NCI-H2029 treated with DMSO at 0.1 percent for 48 hours (cell line): ENCODE measurements around the gene STK32B.

Experiments
- DNase-seq: peaks from one replicate; lab custom pipeline; 2025; lab: John Stamatoyannopoulos, UW

Gene STK32B

DNA sequence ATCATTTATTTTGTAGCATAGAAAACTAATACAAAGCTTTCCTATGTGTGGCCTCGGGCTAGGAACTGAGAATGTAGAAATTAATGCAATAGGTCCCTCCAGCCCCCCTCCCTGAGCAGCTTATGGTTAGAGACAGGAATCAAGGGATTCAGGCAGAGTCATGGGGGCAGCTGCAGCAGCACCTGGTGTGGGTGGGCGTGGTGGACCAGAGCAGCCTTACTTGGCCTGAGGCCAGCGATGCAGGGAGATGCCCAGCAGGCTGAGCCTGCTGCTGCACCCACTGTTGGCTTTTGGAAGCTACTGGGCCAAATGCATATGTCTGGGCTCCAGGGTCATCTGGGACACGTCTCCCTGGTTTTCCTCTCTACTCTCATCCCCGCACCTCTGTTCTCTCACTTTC lies 74.0 kb downstream of the STK32B start:
- no peak for DNase-seq

DNA sequence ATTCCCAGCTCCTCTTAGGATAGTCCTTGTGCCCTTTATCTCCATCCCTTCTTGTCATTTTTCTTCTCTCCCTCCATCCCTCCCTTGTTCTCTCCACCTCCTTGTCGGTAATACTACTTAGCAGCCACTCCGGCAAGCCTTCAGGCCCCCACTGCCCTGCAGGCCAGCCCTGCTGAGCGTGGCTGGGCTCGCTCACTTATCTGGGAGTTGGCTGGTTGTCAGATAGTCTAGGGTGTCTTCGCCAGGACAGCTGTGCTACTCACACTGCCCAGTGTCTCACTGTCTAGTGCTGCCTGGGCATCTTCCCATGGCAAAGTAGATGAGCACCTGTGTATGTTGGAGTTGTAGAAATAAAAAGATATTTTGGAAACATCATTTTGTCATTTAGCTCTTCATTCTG lies 75.0 kb downstream of the STK32B start:
- no peak for DNase-seq

DNA sequence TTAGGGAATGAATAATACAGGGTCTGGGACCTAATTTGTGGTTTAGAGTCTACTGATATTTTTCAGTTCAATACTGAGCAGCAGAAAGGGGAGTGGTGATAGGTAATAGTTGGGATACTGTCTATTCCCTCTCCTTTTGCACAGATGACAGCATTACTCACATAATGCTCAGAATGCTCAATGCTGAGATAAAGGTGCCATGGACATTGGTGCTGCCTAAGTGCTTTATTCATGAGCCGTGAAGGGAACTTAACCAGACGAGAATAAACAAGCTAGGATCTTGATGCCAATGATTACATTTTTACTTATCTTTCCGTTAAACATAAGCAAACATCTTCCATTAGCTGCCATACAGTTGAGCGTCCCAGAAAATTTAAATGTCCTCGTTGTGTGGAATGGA lies 75.6 kb downstream of the STK32B start:
- no peak for DNase-seq

- DNase-seq, result no peak
Measured at GRCh38 chr4:5127556-5127955, 76.3 kb downstream of the STK32B start.

DNA sequence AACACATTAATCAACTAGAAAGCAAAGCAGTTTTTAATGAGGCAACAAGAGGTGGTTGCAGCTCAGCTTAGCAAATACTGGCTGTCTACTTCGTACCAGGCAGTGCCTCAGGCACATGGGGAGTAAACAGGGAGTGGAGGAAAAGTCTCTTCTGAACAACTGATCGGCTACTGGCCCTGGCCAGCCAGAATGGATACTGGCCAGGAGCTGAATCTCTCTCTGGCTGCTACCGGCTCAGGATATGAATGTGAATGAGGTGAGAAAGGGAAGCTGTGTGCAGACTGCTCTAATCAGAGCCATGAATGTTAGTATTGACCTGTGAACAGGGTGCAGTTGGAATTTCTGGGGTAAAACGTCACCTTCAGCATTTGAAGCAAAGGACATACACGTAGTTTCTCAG lies 77.3 kb downstream of the STK32B start:
- DNase-seq, result no peak

DNA sequence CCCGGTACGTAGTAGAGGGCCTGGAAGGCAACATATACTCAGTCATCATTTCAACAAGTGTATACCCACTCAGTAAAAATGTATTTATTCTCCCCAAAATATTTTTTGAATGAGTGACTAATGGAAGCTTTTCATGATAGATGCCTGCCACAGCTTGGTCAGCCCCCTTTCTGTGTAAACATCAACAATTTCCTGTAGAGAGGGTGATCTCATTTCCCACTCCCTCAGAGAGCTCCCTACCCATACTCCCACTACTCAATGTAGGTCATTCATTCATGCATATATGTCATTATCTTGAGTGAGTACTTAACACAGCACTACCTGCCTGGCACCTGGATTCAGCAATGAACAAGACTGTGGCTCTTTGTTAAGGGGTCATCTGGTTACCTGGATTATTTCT lies 81.9 kb downstream of the STK32B start:
- no peak for DNase-seq

- DNase-seq, result no peak
Measured at GRCh38 chr4:5133933-5134594, 82.8 kb downstream of the STK32B start.

- no peak for DNase-seq
Measured at GRCh38 chr4:5134620-5135019, 83.3 kb downstream of the STK32B start.

DNA sequence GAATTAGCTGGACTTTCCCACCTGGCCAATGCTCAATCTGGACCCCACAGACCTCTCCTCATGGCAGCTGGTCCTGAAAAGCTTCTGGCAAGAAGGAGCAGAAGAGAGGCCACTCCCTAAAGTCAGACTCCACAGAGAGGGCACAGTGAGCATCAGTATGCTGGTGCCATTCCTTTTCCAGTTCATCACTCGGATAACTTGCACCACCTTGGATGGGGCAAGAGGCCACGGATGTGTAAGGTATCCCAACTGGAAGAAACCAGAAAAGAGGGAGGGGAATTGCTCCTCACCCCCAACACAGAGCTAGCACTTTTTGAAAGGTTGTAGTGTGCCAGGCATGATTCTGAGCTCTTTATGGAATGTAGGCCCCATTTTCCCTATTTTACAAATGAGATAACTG lies 85.9 kb downstream of the STK32B start:
- DNase-seq, result no peak

DNA sequence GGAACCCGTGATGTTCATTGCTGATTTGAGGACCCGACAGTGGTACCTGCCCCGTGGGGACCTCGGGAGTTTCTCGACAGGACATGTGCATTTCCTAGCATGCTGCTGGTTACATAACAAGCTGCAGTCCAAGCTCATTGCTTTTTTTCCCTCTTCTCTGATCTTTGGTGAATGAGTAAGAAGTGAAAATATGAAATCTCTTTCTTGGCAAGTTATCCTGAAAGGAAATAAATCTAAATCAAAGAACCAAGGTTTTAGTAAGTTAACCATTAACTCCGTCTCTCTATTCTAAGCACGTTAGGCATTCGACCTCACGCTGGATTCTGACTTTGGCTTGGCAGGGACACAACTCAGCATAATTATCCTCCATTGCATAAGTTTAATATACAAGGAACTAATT lies 86.6 kb downstream of the STK32B start:
- DNase-seq, result no peak

GRCh38 chr4:5138389-5138788 lies 87.1 kb downstream of the STK32B start:
- DNase-seq, result no peak

- no peak for DNase-seq
Measured at GRCh38 chr4:5139141-5139540, 87.9 kb downstream of the STK32B start.

GRCh38 chr4:5141802-5142201 lies 90.5 kb downstream of the STK32B start:
- DNase-seq, result no peak

DNA sequence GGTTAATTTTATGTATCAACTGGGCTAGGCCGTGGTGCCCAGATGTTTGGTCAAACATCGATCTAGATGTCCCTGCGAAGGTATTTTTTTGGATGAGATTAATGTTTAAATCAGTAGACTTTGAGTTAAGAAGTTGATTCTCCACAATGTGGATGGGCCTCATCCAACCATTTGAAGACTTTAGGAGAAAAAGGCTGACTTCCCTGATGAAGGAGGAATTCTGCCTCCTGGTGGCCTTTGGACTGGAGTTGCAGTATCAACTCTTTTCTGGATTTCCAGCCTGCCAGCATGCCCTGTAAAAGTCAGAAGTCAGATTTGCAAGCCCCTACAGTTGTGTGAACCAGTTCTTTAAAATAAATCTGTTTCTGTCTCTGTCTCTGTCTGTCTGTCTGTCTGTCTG lies 91.4 kb downstream of the STK32B start:
- DNase-seq, result no peak

- no peak for DNase-seq
Measured at GRCh38 chr4:5143306-5143861, 92.1 kb downstream of the STK32B start.

DNA sequence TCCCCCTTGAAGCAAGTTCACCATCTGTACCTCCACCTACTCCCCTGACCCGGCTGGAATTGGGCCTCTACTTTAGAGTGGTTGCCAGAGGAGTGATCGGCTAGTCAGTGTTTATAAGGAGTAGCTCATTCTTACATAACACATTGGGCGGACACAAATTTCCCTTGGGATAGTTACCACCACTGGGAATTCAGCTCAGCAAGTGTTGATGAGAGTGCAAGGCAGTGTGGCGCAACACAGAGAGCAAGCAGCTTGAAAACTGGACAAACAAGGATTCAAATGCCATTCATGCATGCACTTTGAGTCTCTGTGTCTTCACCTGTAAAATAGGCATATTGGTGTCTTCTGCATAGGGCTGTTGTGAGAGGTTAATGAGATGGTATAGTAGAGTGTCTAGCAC lies 92.7 kb downstream of the STK32B start:
- DNase-seq, result no peak

DNA sequence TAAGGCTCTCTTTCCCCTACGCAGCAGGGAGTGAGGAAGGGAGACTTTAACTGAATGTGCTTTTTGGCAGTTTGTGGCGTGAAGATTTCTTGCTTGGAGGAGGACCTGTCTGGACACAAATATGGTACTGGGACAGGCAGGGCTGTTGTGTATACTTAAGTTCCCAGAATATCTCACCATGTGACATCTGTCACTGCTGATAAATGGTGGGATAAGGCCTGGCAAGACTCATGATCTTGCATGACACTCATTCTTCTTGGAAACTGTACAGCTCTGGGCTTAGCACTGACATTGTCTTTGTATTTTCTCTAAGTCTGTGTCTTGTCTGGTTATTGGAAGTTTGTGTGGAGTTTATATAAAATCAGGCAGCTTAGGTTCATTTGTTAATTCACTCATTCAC lies 93.1 kb downstream of the STK32B start:
- no peak for DNase-seq

DNA sequence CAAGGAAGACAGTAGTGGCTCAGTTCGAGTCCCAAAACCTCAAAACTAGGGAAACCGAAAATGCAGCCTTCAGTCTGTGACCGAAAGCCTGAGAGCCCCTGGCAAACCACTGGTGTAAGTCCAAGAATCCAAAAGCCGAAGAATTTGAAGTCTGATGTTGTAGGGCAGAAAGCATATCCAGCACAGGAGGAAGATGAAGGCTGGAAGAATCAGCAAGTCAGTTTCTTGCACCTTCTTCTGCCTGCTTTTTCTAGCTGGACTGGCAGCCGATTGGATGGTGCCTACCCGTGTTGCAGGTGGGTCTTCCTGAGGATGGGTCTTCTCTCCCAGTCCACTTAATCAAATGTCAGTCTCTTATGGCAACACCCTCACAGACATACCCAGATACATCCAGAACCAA lies 95.0 kb downstream of the STK32B start:
- DNase-seq, result no peak

- no peak for DNase-seq
Measured at GRCh38 chr4:5152521-5152920, 101.2 kb downstream of the STK32B start.

- DNase-seq, result no peak
Measured at GRCh38 chr4:5156682-5157081, 105.4 kb downstream of the STK32B start.

- DNase-seq, result no peak
Measured at GRCh38 chr4:5157791-5158770, 106.8 kb downstream of the STK32B start.

DNA sequence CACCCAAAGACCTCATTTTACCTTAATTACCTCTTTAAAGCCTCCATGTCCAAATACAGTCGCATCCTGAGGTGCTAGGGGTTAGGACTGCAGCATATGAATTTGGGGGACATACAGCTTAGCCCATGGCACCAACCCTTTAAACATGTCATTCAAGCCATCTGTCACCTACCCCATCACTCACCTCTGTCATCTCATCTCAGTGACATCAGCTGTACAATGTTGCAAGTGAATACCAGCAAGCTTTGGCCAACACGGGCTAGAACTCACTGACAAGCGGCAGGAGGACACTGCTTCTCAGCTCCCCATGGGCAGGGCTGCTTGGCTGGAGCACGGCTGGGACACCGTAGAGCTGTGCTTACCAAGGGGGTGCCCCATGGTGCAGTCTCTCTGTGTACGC lies 107.5 kb downstream of the STK32B start:
- DNase-seq, result no peak

DNA sequence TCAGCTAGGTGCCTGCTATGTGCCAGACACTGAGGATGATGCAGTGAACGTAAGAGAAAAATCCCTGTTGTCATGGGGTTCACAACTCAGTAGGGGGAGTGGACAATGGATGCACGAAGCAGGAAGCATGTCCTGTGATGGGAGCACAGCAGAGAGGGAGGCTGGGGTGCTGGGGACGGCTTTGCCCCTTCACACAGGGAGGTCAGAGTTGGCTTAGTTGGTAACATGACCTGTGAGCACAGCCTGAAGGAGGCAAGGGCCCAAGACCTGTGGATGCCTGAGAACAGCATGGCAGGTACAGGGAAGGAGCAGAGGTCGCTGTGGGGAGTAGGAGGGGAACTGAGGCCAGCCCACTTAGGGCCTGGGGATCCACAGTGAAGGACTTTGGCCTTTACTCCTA lies 109.4 kb downstream of the STK32B start:
- DNase-seq, result no peak
